HEK293 (cell line): Measurements from ENCODE around the gene SS18L1.

Experiments used
- CTCF ChIA-PET: fragments of 350-600 bp; formaldehyde crosslinking; extraction: SDS; loops from one replicate; lab custom pipeline; 2021; ENCODE audit warnings: antibody characterized with exemption; lab: Yijun Ruan, JAX
- POLR2A ChIA-PET: fragments of 300-600 bp; formaldehyde crosslinking; extraction: SDS; loops from one replicate; lab custom pipeline; 2020; ENCODE audit warnings: antibody characterized with exemption, inconsistent platforms; lab: Yijun Ruan, JAX
- H3K27ac ChIP-seq: fragments of 200-500 bp; sonication (Bioruptor generic); 2 replicates; pipeline ENCODE4 v1.5.1; 2014; ENCODE audit warnings: low read depth, low read length, control low read depth, inconsistent platforms; ENCODE audit errors: extremely low read depth
- H3K36me3 ChIP-seq, 2 experiments: fragments of 200-500 bp in 1 of 2; sonication (Bioruptor generic) in 1 of 2; 1 replicate in 1 of 2; 2 replicates in 1 of 2; pipeline ENCODE4 v1.5.1; 2014 to 2017; ENCODE audit warnings: inconsistent platforms in 2 of 2, low read length in 2 of 2; ENCODE audit not compliant: control insufficient read depth in 2 of 2, insufficient read depth in 1 of 2
- H3K4me1 ChIP-seq: fragments of 200-500 bp; sonication (Bioruptor generic); 2 replicates; pipeline ENCODE4 v1.5.1; 2014; ENCODE audit warnings: mild to moderate bottlenecking, low read length, inconsistent platforms; ENCODE audit not compliant: control insufficient read depth, insufficient read depth
- H3K4me3 ChIP-seq: 2 replicates; pipeline ENCODE4 v1.5.1; 2011; ENCODE audit warnings: low read depth, mild to moderate bottlenecking, control low read depth, low read length, moderate library complexity
- H3K9me3 ChIP-seq: fragments of 200-500 bp; sonication (Bioruptor generic); 2 replicates; pipeline ENCODE4 v1.5.1; 2014; ENCODE audit warnings: low read depth, low read length, inconsistent platforms; ENCODE audit not compliant: control insufficient read depth, insufficient read depth
- GLI4 ChIP-seq: fragments of 450-650 bp; formaldehyde crosslinking; IDR thresholded peaks from 2 replicates; pipeline ENCODE4 v1.5.1; 2016; ENCODE audit warnings: missing biosample characterization, missing genetic modification characterization
- GLIS1 ChIP-seq: fragments of 450-650 bp; formaldehyde crosslinking; IDR thresholded peaks from 2 replicates; pipeline ENCODE4 v1.5.1; 2016; ENCODE audit warnings: missing biosample characterization, missing genetic modification characterization
- GLIS2 ChIP-seq: fragments of 450-650 bp; formaldehyde crosslinking; IDR thresholded peaks from 2 replicates; pipeline ENCODE4 v1.5.1; 2016; ENCODE audit warnings: missing biosample characterization, missing genetic modification characterization
- RBAK ChIP-seq: fragments of 450-650 bp; formaldehyde crosslinking; IDR thresholded peaks from 2 replicates; pipeline ENCODE4 v1.5.1; 2016; ENCODE audit warnings: missing biosample characterization, missing genetic modification characterization
- SP7 ChIP-seq: fragments of 450-650 bp; formaldehyde crosslinking; IDR thresholded peaks from 2 replicates; pipeline ENCODE4 v1.5.1; 2016; ENCODE audit warnings: missing biosample characterization, missing genetic modification characterization
- TRIM28 ChIP-seq: IDR thresholded peaks from 2 replicates; pipeline ENCODE4 v1.6.1; 2011; ENCODE audit warnings: low read length, control low read depth, borderline replicate concordance
- YY1 ChIP-seq: fragments of 450-650 bp; formaldehyde crosslinking; IDR thresholded peaks from 2 replicates; pipeline ENCODE4 v1.5.1; 2018; ENCODE audit warnings: missing biosample characterization, missing genetic modification characterization
- ZBTB7A ChIP-seq: fragments of 450-650 bp; formaldehyde crosslinking; IDR thresholded peaks from 2 replicates; pipeline ENCODE4 v1.5.1; 2016; ENCODE audit warnings: low read depth, missing biosample characterization, missing genetic modification characterization
- ZNF138 ChIP-seq: fragments of 450-650 bp; formaldehyde crosslinking; IDR thresholded peaks from 2 replicates; pipeline ENCODE4 v1.5.1; 2016; ENCODE audit warnings: missing biosample characterization, missing genetic modification characterization, borderline replicate concordance
- ZNF140 ChIP-seq: fragments of 450-650 bp; formaldehyde crosslinking; IDR thresholded peaks from 2 replicates; pipeline ENCODE4 v1.5.1; 2016; ENCODE audit warnings: missing biosample characterization, missing genetic modification characterization
- ZNF184 ChIP-seq: fragments of 450-650 bp; IDR thresholded peaks from 2 replicates; pipeline ENCODE4 v1.5.1; 2018; ENCODE audit warnings: missing biosample characterization, mild to moderate bottlenecking, missing genetic modification characterization
- ZNF2 ChIP-seq: fragments of 450-650 bp; formaldehyde crosslinking; IDR thresholded peaks from 2 replicates; pipeline ENCODE4 v1.5.1; 2016; ENCODE audit warnings: missing biosample characterization, missing genetic modification characterization
- ZNF221 ChIP-seq: fragments of 450-650 bp; formaldehyde crosslinking; IDR thresholded peaks from 2 replicates; pipeline ENCODE4 v1.5.1; 2017; ENCODE audit warnings: missing biosample characterization, missing genetic modification characterization, borderline replicate concordance
- ZNF292 ChIP-seq: fragments of 450-650 bp; formaldehyde crosslinking; IDR thresholded peaks from 2 replicates; pipeline ENCODE4 v1.5.1; 2016; ENCODE audit warnings: low read depth, missing biosample characterization, missing genetic modification characterization, borderline replicate concordance
- ZNF426 ChIP-seq: fragments of 450-650 bp; formaldehyde crosslinking; IDR thresholded peaks from 2 replicates; pipeline ENCODE4 v1.5.1; 2017; ENCODE audit warnings: missing biosample characterization, missing genetic modification characterization, mild to moderate bottlenecking, inconsistent platforms, moderate library complexity
- ZNF514 ChIP-seq: fragments of 450-650 bp; formaldehyde crosslinking; IDR thresholded peaks from 2 replicates; pipeline ENCODE4 v1.5.1; 2016; ENCODE audit warnings: missing biosample characterization, missing genetic modification characterization
- ZNF548 ChIP-seq: fragments of 450-650 bp; formaldehyde crosslinking; IDR thresholded peaks from 2 replicates; pipeline ENCODE4 v1.5.1; 2016; ENCODE audit warnings: missing biosample characterization, missing genetic modification characterization
- ZNF561 ChIP-seq: fragments of 450-650 bp; IDR thresholded peaks from 2 replicates; pipeline ENCODE4 v1.5.1; 2018; ENCODE audit warnings: missing biosample characterization, missing genetic modification characterization, borderline replicate concordance
- ZNF596 ChIP-seq: fragments of 450-650 bp; IDR thresholded peaks from 2 replicates; pipeline ENCODE4 v1.5.0; 2018; ENCODE audit warnings: missing biosample characterization, mild to moderate bottlenecking, missing genetic modification characterization, moderate library complexity
- ZNF624 ChIP-seq: fragments of 450-650 bp; formaldehyde crosslinking; IDR thresholded peaks from 2 replicates; pipeline ENCODE4 v1.5.1; 2017; ENCODE audit warnings: missing biosample characterization, missing genetic modification characterization
- ZNF768 ChIP-seq: fragments of 450-650 bp; formaldehyde crosslinking; IDR thresholded peaks from 2 replicates; pipeline ENCODE4 v1.5.1; 2018; ENCODE audit warnings: missing biosample characterization, mild to moderate bottlenecking, missing genetic modification characterization
- ZNF830 ChIP-seq: fragments of 450-650 bp; IDR thresholded peaks from 2 replicates; pipeline ENCODE4 v1.5.0; 2018; ENCODE audit warnings: missing biosample characterization, missing genetic modification characterization, low read depth, mild to moderate bottlenecking, moderate library complexity
- TF ChIP-seq, protein P1 (sequence below): fragments of 450-650 bp; formaldehyde crosslinking; IDR thresholded peaks from 2 replicates; pipeline ENCODE4 v1.5.1; 2016; ENCODE audit warnings: missing biosample characterization, missing genetic modification characterization
- TF ChIP-seq, protein P2 (sequence below): fragments of 450-650 bp; formaldehyde crosslinking; IDR thresholded peaks from 2 replicates; pipeline ENCODE4 v1.5.1; 2016; ENCODE audit warnings: missing biosample characterization, missing genetic modification characterization
- TF ChIP-seq, protein P3 (sequence below): fragments of 450-650 bp; formaldehyde crosslinking; IDR thresholded peaks from 2 replicates; pipeline ENCODE4 v1.5.1; 2017; ENCODE audit warnings: missing biosample characterization, missing genetic modification characterization
- TF ChIP-seq, protein P4 (sequence below): fragments of 450-650 bp; formaldehyde crosslinking; IDR thresholded peaks from 2 replicates; pipeline ENCODE4 v1.5.1; 2017; ENCODE audit warnings: missing biosample characterization, missing genetic modification characterization
- TF ChIP-seq, protein P5 (sequence below): fragments of 450-650 bp; formaldehyde crosslinking; IDR thresholded peaks from 2 replicates; pipeline ENCODE4 v1.5.1; 2016; ENCODE audit warnings: missing biosample characterization, missing genetic modification characterization, low read depth

SS18L1 gene

DNA sequence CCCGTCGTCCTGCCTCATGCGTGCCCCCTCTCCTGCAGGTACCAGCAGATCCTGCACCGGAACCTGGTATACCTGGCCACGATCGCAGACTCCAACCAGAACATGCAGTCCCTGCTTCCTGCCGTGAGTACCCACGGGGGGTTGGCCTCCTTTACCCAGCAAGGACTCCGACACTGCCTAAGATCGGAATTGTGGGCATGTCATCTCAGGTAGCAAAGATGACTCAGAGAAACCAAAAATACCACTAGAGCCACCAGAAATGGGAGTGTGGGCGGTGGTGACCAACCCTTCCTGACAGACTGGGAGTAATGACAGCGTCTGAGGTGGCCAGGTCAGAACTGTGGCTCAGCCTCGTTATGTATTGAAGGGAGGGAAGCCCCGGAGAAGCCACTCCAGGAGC is 16.3 kb downstream of the SS18L1 start (continued):
- TF ChIP-seq, protein P1, sequence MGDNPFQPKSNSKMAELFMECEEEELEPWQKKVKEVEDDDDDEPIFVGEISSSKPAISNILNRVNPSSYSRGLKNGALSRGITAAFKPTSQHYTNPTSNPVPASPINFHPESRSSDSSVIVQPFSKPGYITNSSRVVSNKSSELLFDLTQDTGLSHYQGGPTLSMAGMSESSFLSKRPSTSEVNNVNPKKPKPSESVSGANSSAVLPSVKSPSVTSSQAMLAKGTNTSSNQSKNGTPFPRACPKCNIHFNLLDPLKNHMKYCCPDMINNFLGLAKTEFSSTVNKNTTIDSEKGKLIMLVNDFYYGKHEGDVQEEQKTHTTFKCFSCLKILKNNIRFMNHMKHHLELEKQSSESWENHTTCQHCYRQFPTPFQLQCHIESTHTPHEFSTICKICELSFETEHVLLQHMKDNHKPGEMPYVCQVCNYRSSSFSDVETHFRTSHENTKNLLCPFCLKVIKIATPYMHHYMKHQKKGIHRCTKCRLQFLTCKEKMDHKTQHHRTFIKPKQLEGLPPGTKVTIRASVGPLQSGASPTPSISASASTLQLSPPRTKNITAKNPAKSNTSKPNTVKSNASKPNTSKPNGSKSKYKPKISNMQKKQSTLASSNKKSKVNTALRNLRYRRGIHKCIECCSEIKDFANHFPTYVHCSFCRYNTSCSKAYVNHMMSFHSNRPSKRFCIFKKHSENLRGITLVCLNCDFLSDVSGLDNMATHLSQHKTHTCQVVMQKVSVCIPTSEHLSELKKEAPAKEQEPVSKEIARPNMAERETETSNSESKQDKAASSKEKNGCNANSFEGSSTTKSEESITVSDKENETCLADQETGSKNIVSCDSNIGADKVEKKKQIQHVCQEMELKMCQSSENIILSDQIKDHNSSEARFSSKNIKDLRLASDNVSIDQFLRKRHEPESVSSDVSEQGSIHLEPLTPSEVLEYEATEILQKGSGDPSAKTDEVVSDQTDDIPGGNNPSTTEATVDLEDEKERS (tag by site-specific recombination), result no peak
- no peak for TF ChIP-seq ZNF830 (tag by site-specific recombination)
- TF ChIP-seq, protein P2, sequence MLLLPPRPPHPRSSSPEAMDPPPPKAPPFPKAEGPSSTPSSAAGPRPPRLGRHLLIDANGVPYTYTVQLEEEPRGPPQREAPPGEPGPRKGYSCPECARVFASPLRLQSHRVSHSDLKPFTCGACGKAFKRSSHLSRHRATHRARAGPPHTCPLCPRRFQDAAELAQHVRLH (tag by site-specific recombination), result no peak
- no peak for TF ChIP-seq GLI4 (tag by site-specific recombination)
- TF ChIP-seq SP7, result peak; percentile 55
- TF ChIP-seq, protein P3, sequence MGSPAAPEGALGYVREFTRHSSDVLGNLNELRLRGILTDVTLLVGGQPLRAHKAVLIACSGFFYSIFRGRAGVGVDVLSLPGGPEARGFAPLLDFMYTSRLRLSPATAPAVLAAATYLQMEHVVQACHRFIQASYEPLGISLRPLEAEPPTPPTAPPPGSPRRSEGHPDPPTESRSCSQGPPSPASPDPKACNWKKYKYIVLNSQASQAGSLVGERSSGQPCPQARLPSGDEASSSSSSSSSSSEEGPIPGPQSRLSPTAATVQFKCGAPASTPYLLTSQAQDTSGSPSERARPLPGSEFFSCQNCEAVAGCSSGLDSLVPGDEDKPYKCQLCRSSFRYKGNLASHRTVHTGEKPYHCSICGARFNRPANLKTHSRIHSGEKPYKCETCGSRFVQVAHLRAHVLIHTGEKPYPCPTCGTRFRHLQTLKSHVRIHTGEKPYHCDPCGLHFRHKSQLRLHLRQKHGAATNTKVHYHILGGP, result no peak
- no peak for TF ChIP-seq ZNF596 (tag by site-specific recombination)
- TF ChIP-seq, protein P4, sequence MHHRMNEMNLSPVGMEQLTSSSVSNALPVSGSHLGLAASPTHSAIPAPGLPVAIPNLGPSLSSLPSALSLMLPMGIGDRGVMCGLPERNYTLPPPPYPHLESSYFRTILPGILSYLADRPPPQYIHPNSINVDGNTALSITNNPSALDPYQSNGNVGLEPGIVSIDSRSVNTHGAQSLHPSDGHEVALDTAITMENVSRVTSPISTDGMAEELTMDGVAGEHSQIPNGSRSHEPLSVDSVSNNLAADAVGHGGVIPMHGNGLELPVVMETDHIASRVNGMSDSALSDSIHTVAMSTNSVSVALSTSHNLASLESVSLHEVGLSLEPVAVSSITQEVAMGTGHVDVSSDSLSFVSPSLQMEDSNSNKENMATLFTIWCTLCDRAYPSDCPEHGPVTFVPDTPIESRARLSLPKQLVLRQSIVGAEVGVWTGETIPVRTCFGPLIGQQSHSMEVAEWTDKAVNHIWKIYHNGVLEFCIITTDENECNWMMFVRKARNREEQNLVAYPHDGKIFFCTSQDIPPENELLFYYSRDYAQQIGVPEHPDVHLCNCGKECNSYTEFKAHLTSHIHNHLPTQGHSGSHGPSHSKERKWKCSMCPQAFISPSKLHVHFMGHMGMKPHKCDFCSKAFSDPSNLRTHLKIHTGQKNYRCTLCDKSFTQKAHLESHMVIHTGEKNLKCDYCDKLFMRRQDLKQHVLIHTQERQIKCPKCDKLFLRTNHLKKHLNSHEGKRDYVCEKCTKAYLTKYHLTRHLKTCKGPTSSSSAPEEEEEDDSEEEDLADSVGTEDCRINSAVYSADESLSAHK, result no peak
- TF ChIP-seq ZNF624 (tag by site-specific recombination), result no peak
- no peak for TF ChIP-seq ZNF548 (tag by site-specific recombination)
- TF ChIP-seq ZNF2 (tag by site-specific recombination), result no peak
- no peak for TF ChIP-seq ZNF138
- no peak for TF ChIP-seq ZNF292
- peak; percentile 45 for TF ChIP-seq GLIS2 (tag by site-specific recombination)
- no peak for TF ChIP-seq YY1 (tag by site-specific recombination)
- no peak for TF ChIP-seq ZBTB7A (tag by site-specific recombination)

DNA sequence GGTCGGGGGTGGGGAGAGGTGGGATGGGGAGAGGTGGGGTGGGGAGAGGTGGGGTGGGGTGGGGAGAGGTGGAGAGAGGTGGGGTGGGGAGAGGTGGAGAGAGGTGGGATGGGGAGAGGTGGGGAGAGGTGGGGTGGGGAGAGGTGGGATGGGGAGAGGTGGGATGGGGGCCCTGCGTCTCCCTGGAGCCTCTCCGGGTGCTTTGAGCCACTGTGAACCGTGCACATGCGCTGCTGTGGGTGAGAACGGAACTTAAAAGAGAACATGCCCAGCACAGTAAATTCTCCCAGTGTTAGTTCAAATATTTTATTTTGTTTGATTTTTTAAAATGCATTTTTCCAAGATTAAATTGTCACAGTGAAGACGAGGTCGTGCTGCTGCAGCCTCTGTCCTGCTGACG is 16.7 kb downstream of the SS18L1 start:
- POLR2A ChIA-PET, result no interaction called here
- TF ChIP-seq TRIM28, result no peak
- no peak for TF ChIP-seq ZNF426 (tag by site-specific recombination)
- TF ChIP-seq, protein P1 (tag by site-specific recombination), result no peak
- no peak for TF ChIP-seq ZNF221
- no peak for TF ChIP-seq ZNF184 (tag by site-specific recombination)
- TF ChIP-seq, protein P5, sequence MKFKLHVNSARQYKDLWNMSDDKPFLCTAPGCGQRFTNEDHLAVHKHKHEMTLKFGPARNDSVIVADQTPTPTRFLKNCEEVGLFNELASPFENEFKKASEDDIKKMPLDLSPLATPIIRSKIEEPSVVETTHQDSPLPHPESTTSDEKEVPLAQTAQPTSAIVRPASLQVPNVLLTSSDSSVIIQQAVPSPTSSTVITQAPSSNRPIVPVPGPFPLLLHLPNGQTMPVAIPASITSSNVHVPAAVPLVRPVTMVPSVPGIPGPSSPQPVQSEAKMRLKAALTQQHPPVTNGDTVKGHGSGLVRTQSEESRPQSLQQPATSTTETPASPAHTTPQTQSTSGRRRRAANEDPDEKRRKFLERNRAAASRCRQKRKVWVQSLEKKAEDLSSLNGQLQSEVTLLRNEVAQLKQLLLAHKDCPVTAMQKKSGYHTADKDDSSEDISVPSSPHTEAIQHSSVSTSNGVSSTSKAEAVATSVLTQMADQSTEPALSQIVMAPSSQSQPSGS (tag by site-specific recombination), result no peak
- TF ChIP-seq ZNF138, result no peak
- TF ChIP-seq ZNF514 (tag by site-specific recombination), result no peak
- TF ChIP-seq RBAK, result no peak
- TF ChIP-seq GLIS1 (tag by site-specific recombination), result no peak
- no peak for TF ChIP-seq ZNF140 (tag by site-specific recombination)
- TF ChIP-seq ZNF561 (tag by site-specific recombination), result no peak
- TF ChIP-seq ZNF768 (tag by site-specific recombination), result no peak
- Histone ChIP-seq H3K9me3 (no peaks in the 10 kb centered on the region), H3K4me1 (no peaks in the 10 kb centered on the region), H3K27ac (no peak overlapping the region), H3K4me3 (no peak overlapping the region), H3K36me3 (peaks cover 0 to 49% of the 10 kb centered on the region in 2 experiments; a peak in 2 of 3 replicates)
- CTCF ChIA-PET, result interaction anchor here (0.7 kb wide), 1 partner anchor 648 kb away, joined by 3 read pairs; no protein-coding TSS in a partner anchor
